ENCODE measurements around the gene TRAF3.

Gene TRAF3

GRCh38 chr14:102732924-102733323 is 44.3 kb upstream of the TRAF3 start:
- TF ChIP-seq CTCF (conservative IDR thresholded peaks at IDR 0.05): no peak
- no peak overlapping the region for H3K27ac ChIP-seq

GRCh38 chr14:102733326-102733725 is 43.9 kb upstream of the TRAF3 start:
- no peak for TF ChIP-seq CTCF (conservative IDR thresholded peaks at IDR 0.05)
- no peak overlapping the region for H3K27ac ChIP-seq

GRCh38 chr14:102734436-102734835 is 42.8 kb upstream of the TRAF3 start:
- no peak overlapping the region for H3K27ac ChIP-seq
- no peak for TF ChIP-seq CTCF (conservative IDR thresholded peaks at IDR 0.05)

- no peak overlapping the region for H3K27ac ChIP-seq
- TF ChIP-seq CTCF (conservative IDR thresholded peaks at IDR 0.05): no peak
These were observed 40.3 kb upstream of the TRAF3 start for GRCh38 chr14:102736956-102737355.

- H3K27ac ChIP-seq: no peak overlapping the region
- TF ChIP-seq CTCF (conservative IDR thresholded peaks at IDR 0.05): no peak
These were observed 39.6 kb upstream of the TRAF3 start for GRCh38 chr14:102737402-102738372.

- H3K27ac ChIP-seq: no peak overlapping the region
- no peak for TF ChIP-seq CTCF (conservative IDR thresholded peaks at IDR 0.05)
These were observed 38.7 kb upstream of the TRAF3 start for GRCh38 chr14:102738373-102739189.

- TF ChIP-seq CTCF (conservative IDR thresholded peaks at IDR 0.05): no peak
- H3K27ac ChIP-seq: no peak overlapping the region
These were observed 38.1 kb upstream of the TRAF3 start for GRCh38 chr14:102739190-102739469.

Measured in VCaP (cell line).